Tibial artery (tissue), 4 donors: Measurements from ENCODE around the gene NFAM1.

ENCODE experiments used
- DNase-seq, 2 donors: peaks; one replicate each; pipeline ENCODE4 v3.0.0-alpha.2; 2019
- H3K27ac ChIP-seq, 2 donors: fragments of 200-600 bp; sonication (generic) in 1 of 2; 1 replicate in 1 of 2; 2 replicates in 1 of 2; pipeline ENCODE4 v1.5.1; 2018 to 2019; ENCODE audit warnings: mild to moderate bottlenecking in 1 of 2
- H3K27me3 ChIP-seq, 2 donors: fragments of 200-600 bp; sonication (generic) in 1 of 2; one replicate each; pipeline versions ENCODE4 v1.5.1 to v1.6.0; 2016 to 2019
- H3K36me3 ChIP-seq, 3 donors: fragments of 200-600 bp; sonication (generic) in 2 of 3; one replicate each; pipeline ENCODE4 v1.5.1; 2016 to 2019; ENCODE audit warnings: mild to moderate bottlenecking in 2 of 3
- H3K4me1 ChIP-seq, 4 donors: fragments of 200-600 bp; sonication (generic) in 2 of 4; 1 replicate in 3 of 4; 2 replicates in 1 of 4; pipeline ENCODE4 v1.5.1; 2016 to 2019
- H3K4me3 ChIP-seq, 2 donors: fragments of 200-600 bp; sonication (generic) in 1 of 2; 1 replicate in 1 of 2; 2 replicates in 1 of 2; pipeline ENCODE4 v1.5.1; 2018 to 2019; ENCODE audit warnings: mild to moderate bottlenecking in 2 of 2
- H3K9me3 ChIP-seq, 3 donors: fragments of 200-600 bp; sonication (generic) in 1 of 3; one replicate each; pipeline ENCODE4 v1.5.1; 2016 to 2019
- intact Hi-C: fragments of 100-400 bp; cut with DNase I; formaldehyde crosslinking; loops from one replicate; pipeline ENCODE4 v1.15.0; 2023; ENCODE audit warnings: low total_unique reads
- TF ChIP-seq, protein P1 (sequence below), 2 experiments: fragments of 200-600 bp in 1 of 2; fragments of 450-650 bp in 1 of 2; IDR thresholded peaks; one replicate each; pipeline ENCODE4 v1.5.1; 2017 to 2019; ENCODE audit warnings: antibody characterized with exemption in 2 of 2, mild to moderate bottlenecking in 1 of 2, moderate library complexity in 1 of 2

NFAM1 gene

GRCh38 chr22:42470366-42471082 lies 38.3 kb upstream of the NFAM1 start:
- no peaks in the 10 kb centered on the region for H3K9me3 ChIP-seq
- H3K4me1 ChIP-seq, result no peaks in the 10 kb centered on the region
- H3K27me3 ChIP-seq, result peaks cover 0 to 8% of the 10 kb centered on the region in 2 donors
- no peak overlapping the region for H3K27ac ChIP-seq
- intact Hi-C loops, result no loop called here
- no peak for DNase-seq
- no peaks in the 10 kb centered on the region for H3K36me3 ChIP-seq
- no peak overlapping the region for H3K4me3 ChIP-seq
- TF ChIP-seq, protein P1, sequence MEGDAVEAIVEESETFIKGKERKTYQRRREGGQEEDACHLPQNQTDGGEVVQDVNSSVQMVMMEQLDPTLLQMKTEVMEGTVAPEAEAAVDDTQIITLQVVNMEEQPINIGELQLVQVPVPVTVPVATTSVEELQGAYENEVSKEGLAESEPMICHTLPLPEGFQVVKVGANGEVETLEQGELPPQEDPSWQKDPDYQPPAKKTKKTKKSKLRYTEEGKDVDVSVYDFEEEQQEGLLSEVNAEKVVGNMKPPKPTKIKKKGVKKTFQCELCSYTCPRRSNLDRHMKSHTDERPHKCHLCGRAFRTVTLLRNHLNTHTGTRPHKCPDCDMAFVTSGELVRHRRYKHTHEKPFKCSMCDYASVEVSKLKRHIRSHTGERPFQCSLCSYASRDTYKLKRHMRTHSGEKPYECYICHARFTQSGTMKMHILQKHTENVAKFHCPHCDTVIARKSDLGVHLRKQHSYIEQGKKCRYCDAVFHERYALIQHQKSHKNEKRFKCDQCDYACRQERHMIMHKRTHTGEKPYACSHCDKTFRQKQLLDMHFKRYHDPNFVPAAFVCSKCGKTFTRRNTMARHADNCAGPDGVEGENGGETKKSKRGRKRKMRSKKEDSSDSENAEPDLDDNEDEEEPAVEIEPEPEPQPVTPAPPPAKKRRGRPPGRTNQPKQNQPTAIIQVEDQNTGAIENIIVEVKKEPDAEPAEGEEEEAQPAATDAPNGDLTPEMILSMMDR (IDR thresholded peaks at IDR 0.05), result no peak

DNA sequence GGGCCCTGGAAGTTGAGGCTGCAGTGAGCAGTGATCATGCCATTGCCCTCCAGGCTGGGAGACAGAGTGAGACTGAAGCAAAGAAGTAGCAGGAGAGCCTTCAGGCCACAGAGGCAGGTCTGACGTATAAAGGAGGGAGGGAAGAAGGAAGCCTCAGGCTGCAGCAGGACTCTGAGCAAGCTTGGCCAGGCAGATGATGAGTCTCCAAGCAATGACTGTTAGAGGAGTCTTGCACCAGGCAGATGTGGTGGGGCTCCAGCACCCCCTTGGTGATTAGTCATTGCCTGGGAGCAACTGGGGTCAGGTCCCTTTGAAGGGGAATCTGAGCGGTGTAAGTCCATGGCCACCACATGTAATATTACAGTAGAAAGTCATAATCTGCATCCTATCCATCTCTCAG lies 36.6 kb upstream of the NFAM1 start:
- Histone ChIP-seq H3K27ac (no peak overlapping the region), H3K4me3 (no peak overlapping the region), H3K9me3 (no peaks in the 10 kb centered on the region), H3K36me3 (no peaks in the 10 kb centered on the region), H3K4me1 (no peaks in the 10 kb centered on the region), H3K27me3 (peaks cover 0 to 4% of the 10 kb centered on the region in 2 donors)
- no peak for DNase-seq
- TF ChIP-seq, protein P1 (IDR thresholded peaks at IDR 0.05), result no peak
- intact Hi-C loops, result no loop called here

DNA sequence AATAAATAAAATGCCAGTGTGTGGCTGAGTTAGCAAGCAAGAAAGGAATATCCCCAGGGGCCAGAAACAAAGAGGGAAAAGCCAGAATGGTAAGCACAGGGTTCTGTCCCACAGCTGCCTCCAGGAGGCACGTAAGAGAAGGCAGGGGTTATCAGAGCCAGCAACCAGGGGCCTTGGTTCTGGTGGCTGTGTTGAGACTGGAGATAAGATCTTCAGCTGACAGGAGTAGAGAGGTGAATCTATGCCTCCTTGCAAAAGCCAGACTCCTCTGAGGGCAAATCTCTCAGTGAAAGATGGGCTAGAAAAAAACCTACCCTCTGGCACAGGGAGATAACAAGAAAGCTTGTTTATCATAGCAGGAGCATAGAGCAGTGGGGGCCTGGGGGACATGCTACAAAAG lies 29.8 kb upstream of the NFAM1 start:
- Histone ChIP-seq H3K9me3 (no peaks in the 10 kb centered on the region), H3K4me3 (no peak overlapping the region), H3K27ac (no peak overlapping the region), H3K27me3 (peaks cover 0 to 52% of the 10 kb centered on the region in 2 donors), H3K36me3 (no peaks in the 10 kb centered on the region), H3K4me1 (no peaks in the 10 kb centered on the region)
- intact Hi-C loops, result no loop called here
- DNase-seq, result no peak
- TF ChIP-seq, protein P1 (IDR thresholded peaks at IDR 0.05), result no peak

DNA sequence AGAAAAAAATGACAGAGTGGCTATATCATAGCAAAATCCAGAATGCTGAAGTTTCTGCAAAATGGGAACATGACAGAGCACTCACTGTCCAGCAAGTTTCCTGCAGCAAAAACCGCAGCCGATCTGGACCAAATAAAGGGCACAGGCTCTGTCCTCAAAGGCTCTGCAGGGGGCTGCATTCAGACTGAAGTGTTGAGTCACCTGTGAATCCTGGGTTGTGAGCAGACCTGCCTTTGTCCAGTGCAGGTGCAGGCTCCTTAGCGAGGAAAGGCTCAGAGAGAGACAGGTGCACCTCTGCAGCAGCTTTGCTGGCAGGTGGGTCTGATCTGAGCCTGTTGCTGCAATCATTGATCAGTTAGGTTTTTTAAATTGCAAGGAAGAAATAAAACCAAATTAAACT lies 29.3 kb upstream of the NFAM1 start:
- intact Hi-C loops, result no loop called here
- H3K36me3 ChIP-seq, result no peaks in the 10 kb centered on the region
- H3K9me3 ChIP-seq, result no peaks in the 10 kb centered on the region
- peaks cover 0 to 52% of the 10 kb centered on the region in 2 donors for H3K27me3 ChIP-seq
- no peaks in the 10 kb centered on the region for H3K4me1 ChIP-seq
- DNase-seq, result no peak
- no peak overlapping the region for H3K4me3 ChIP-seq
- H3K27ac ChIP-seq, result no peak overlapping the region
- TF ChIP-seq, protein P1 (IDR thresholded peaks at IDR 0.05), result no peak

DNA sequence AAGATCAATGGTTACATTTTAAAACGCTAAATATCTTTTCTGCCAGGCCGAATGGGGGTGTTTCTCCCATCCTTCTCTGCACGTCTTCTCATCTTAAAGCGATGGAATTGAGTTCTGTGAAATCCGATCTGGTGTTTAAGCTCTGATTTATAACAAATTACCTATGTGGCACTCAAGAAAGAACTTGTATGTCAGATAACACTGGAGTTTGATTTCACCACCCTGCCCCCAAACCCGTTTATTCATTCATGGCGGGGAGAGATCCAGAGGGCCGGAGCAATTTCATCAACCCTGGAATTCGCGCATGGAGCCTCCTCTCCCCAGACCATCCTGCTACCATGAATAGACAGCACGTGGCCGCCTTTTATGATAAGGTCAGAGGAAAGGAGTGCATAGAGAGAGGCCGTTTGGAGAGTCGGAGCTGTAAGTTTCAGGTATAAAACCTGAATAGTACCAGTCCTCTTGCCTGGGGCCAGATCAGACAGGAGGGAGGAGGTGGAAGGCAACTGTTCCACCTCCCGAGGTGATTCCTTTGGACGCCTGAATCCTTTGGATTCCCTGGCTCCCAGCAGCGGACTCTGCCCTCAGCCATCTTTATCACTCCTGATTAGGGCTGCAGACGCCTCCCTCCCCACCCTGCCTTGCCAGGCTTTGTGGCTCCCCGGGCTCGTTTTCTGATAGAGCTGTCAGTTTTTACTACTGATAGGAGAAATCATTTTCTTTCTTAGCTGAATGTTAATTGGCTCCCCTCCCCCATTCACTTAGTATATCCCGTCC lies 27.3 kb upstream of the NFAM1 start:
- no peak for DNase-seq
- no peaks in the 10 kb centered on the region for H3K36me3 ChIP-seq
- no peaks in the 10 kb centered on the region for H3K4me1 ChIP-seq
- TF ChIP-seq, protein P1 (IDR thresholded peaks at IDR 0.05), result no peak
- peaks cover 0 to 55% of the 10 kb centered on the region in 2 donors for H3K27me3 ChIP-seq
- H3K27ac ChIP-seq, result no peak overlapping the region
- H3K4me3 ChIP-seq, result no peak overlapping the region
- intact Hi-C loops, result no loop called here
- no peaks in the 10 kb centered on the region for H3K9me3 ChIP-seq
